ENCODE data around the gene STUM. TPM values are rescaled to one million over a fixed set of nuclear protein-coding genes. Genes with fewer than 3 reads are reported as not detected.

Gene STUM
- total and polyA plus RNA-seq, 2 of the 8 experiments (the other 6 are each of a cell fraction or from before 2014, with no cell fraction given): 0.76 to 1.2 TPM

GRCh38 chr1:226616636-226617035, 68.1 kb downstream of the STUM start:
- TF ChIP-seq POLR2AphosphoS5 (IDR thresholded peaks at IDR 0.05; ENCODE audit: low read depth, low read length) (no peak), SIX5 (IDR thresholded peaks at IDR 0.05; ENCODE audit: low read depth, low read length) (no peak), SIN3A (conservative IDR thresholded peaks at IDR 0.05 in 1 of 2, IDR thresholded peaks at IDR 0.05 in 1 of 2; ENCODE audit: low read depth in 1 of 2, low read length in 2 of 2) (no peak), RNF2 (IDR thresholded peaks at IDR 0.05; ENCODE audit: borderline replicate concordance, low read depth, low read length, missing control alignments, poor library complexity, severe bottlenecking) (no peak), CTBP2 (IDR thresholded peaks at IDR 0.05; ENCODE audit: borderline replicate concordance, insufficient read depth, insufficient read length, low read length) (no peak), EP300 (IDR thresholded peaks at IDR 0.05; ENCODE audit: borderline replicate concordance in 1 of 2, low read depth in 2 of 2, low read length in 2 of 2) (no peak), SUZ12 (IDR thresholded peaks at IDR 0.05; ENCODE audit: low read length) (no peak), JUND (IDR thresholded peaks at IDR 0.05; ENCODE audit: low read length) (no peak), TAF7 (optimal IDR thresholded peaks at IDR 0.05; ENCODE audit: borderline replicate concordance, low read depth, low read length) (no peak), PHF8 (conservative IDR thresholded peaks at IDR 0.05; ENCODE audit: low read depth, low read length) (no peak)
- H3K18ac ChIP-seq (ENCODE audit: extremely low read depth, low read length): no peak overlapping the region
- H4K5ac ChIP-seq (ENCODE audit: insufficient read length, low read depth, low read length): no peak overlapping the region
- H2AK5ac ChIP-seq (ENCODE audit: low read depth, low read length): no peak overlapping the region
- H3K4me2 ChIP-seq (ENCODE audit: insufficient read depth in 1 of 2, low read depth in 2 of 2, low read length in 2 of 2): no peak overlapping the region
- no peak for DNase-seq (ENCODE audit: low read depth in 1 of 2, low spot score in 2 of 2)
- no peak overlapping the region for H3K23ac ChIP-seq (ENCODE audit: insufficient read length)
- no peak overlapping the region for H2BK20ac ChIP-seq (ENCODE audit: low read length)
- no peak overlapping the region for H2BK5ac ChIP-seq (ENCODE audit: low read depth, low read length)
- FAIRE-seq: no peak
- no peak overlapping the region for H4K91ac ChIP-seq (replicated peaks; ENCODE audit: insufficient read length, low read length)
- no peaks in the 10 kb centered on the region for H3K79me2 ChIP-seq (ENCODE audit: control insufficient read depth in 1 of 2, insufficient read depth in 2 of 2, low read length in 2 of 2)
- no peak overlapping the region for H2BK15ac ChIP-seq (ENCODE audit: low read length)
- H3K79me1 ChIP-seq (ENCODE audit: low read depth, low read length): no peaks in the 10 kb centered on the region
- 100% methylated on average over 1 of the region's 1 CpG; no CpG with 5 or more reads in 1 of the 2 experiments for WGBS, 2 experiments (ENCODE audit: extremely low coverage in 1 of 2, insufficient coverage in 1 of 2, insufficient read length in 1 of 2, insufficient replicate concordance in 2 of 2, low coverage in 1 of 2, low lambda C conversion rate in 2 of 2, missing lambda C conversion rate in 1 of 2)
- no peak overlapping the region for H2BK12ac ChIP-seq (ENCODE audit: low read depth, low read length)
- ChIA-PET CTCF (ENCODE audit: partially characterized antibody) (interaction anchor here (0.6 to 1.2 kb wide), 2 partner anchors 36 to 1248 kb away, joined by 3 to 4 read pairs; no protein-coding TSS in a partner anchor), POLR2A (ENCODE audit: partially characterized antibody) (no interaction called here)
- H4K8ac ChIP-seq (ENCODE audit: extremely low read depth, insufficient read depth, low read length): no peak overlapping the region
- H3K4ac ChIP-seq (replicated peaks; ENCODE audit: insufficient read length, low read depth, low read length): no peak overlapping the region
- H3K56ac ChIP-seq (replicated peaks; ENCODE audit: insufficient read length, low read depth, low read length): no peak overlapping the region
- H4K20me1 ChIP-seq (replicated peaks in 1 of 2; ENCODE audit: control insufficient read depth in 1 of 2, insufficient read depth in 2 of 2, low read length in 2 of 2): no peaks in the 10 kb centered on the region
- H3K27ac ChIP-seq (ENCODE audit: low read depth, low read length): no peak overlapping the region
- H3K14ac ChIP-seq (ENCODE audit: insufficient read length): no peak overlapping the region
- H3K27me3 ChIP-seq (replicated peaks in 1 of 4; ENCODE audit: control insufficient read depth in 3 of 4, extremely low read depth in 1 of 4, insufficient read depth in 3 of 4, low read length in 3 of 4): no peaks in the 10 kb centered on the region
- no peaks in the 10 kb centered on the region for H3K23me2 ChIP-seq (ENCODE audit: low read depth, low read length)
- no peaks in the 10 kb centered on the region for H3K4me1 ChIP-seq (replicated peaks in 1 of 4; ENCODE audit: control insufficient read depth in 3 of 4, insufficient read depth in 4 of 4, low read length in 3 of 4)
- H3K9ac ChIP-seq (replicated peaks in 1 of 4; ENCODE audit: extremely low read depth in 1 of 4, low read depth in 3 of 4, low read length in 3 of 4): no peak overlapping the region
- H2BK120ac ChIP-seq (replicated peaks; ENCODE audit: low read depth, low read length): no peak overlapping the region
- H3K9me3 ChIP-seq (ENCODE audit: insufficient read depth in 2 of 2, low read depth in 1 of 2, low read length in 1 of 2): no peaks in the 10 kb centered on the region
- no peak overlapping the region for H3K4me3 ChIP-seq (ENCODE audit: extremely low read depth in 1 of 4, insufficient read depth in 2 of 4, low read depth in 3 of 4, low read length in 4 of 4)
- H3K36me3 ChIP-seq (ENCODE audit: control insufficient read depth in 2 of 4, insufficient read depth in 4 of 4, low read length in 3 of 4): no peaks in the 10 kb centered on the region
- no peak overlapping the region for H2AFZ ChIP-seq (ENCODE audit: low read length)

Data from H1 (cell line).